NAMALWA (cell line): ENCODE data around the gene HDAC10.
"Not testable (repeated sequence)": the region's sequence is repeated elsewhere in the genome, so short reads cannot be mapped to it uniquely, and the experiment has no call there.

Source experiments
- DNase-seq: peaks from one replicate; pipeline ENCODE4 v3.0.0-alpha.2; 2015; ENCODE audit warnings: low spot score

HDAC10 gene

DNA sequence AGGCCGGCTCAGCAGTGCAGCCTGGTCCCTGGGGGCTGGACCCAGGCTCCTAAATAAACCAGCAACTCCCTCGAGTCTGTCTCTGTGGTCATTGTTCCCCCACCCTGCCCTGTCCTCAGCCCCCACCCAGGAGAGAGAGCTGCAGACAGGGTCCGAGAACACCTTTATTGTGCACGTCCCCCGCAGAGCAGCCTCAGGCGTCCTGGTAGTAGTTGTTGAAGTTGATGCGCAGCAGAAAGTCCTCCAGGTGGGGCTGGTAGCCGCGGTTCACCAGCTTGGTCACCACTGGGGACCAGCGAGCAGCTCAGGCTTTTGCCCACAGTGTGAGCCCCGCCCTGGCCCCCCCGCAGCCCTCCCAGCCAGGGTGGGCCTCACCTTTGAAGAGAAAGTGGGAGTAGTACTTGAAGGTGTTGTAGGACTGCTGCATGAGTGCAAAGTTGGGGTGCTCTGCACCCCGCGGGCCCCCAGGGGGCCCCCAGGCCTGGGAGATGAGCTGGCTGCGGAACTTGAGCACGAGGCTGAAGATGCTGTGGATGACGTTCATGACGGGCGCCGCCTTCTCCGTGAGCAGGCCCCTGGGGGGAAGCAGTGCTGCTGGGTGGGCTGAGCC is 33.4 kb downstream of the HDAC10 start:
- DNase-seq: no peak

GRCh38 chr22:50216684-50217520 is 34.2 kb downstream of the HDAC10 start:
- no peak for DNase-seq

GRCh38 chr22:50216055-50216683 is 34.9 kb downstream of the HDAC10 start:
- DNase-seq: no peak

DNA sequence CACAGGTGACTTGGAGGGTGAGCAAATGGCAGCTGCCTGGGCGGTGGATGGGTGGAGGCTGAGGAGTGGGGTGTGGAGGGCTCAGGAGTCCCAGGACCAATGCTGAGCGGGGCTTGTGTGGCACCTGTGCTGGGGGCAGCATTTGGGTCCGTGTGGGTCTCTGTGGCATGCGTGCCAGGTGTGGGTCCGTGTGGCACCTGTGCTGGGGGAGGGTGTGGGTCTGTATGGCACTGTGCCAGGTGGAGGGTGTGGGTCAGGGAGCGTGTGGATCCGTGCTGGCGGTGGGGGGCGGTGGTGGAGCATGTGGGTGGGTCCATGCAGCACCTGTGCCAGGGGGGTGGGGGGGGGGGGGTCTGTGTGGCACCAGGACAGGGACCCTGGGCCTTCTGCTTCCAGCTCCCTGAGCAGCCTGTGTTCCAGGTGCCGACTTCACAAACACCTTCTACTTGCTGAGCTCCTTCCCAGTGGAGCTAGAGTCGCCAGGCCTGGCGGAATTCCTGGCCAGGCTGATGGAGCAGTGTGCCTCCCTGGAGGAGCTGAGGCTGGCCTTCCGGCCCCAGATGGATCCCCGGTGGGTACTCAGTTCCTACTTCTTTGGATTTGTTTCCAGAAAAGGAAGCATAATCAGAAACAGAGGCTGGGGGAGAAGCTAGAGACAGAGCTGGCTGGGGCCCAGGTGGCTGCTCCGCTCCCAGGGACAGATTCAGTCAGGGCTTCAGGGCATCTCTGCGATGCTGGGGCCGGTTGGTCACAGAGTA is 35.6 kb downstream of the HDAC10 start:
- DNase-seq: no peak

GRCh38 chr22:50213263-50213662 is 37.8 kb downstream of the HDAC10 start:
- no peak for DNase-seq

GRCh38 chr22:50211147-50211546 is 39.9 kb downstream of the HDAC10 start:
- DNase-seq: no peak

- no peak for DNase-seq
These were observed 40.5 kb downstream of the HDAC10 start for GRCh38 chr22:50210378-50211139.

- DNase-seq: peak; percentile 82
These were observed 41.2 kb downstream of the HDAC10 start for GRCh38 chr22:50209893-50210292.

- no peak for DNase-seq
These were observed 41.8 kb downstream of the HDAC10 start for GRCh38 chr22:50208939-50209892.

DNA sequence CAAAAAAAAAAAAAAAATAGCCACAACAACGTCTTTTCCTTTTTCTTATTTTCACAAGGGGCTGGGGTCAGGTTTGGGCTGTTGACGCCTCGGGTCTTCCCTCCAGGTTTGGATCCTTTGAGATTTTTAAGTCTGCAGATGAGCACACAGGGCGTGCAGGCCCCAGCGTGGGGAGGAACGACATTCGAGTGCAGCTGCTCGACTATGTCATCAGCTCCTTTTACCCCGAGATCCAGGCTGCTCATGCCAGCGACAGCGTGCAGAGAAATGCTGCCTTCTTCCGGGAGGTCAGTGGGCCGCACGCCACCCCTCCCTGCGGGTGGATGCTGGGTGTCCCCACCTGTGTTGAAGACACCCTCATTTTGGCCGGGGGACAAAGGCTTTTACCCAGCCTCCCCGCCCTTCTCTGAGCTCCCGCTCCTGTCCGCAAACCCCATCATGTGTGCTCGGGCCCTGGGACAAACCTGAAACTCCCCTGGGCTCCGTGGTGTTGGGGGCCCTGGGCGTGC is 42.6 kb downstream of the HDAC10 start:
- no peak for DNase-seq

DNA sequence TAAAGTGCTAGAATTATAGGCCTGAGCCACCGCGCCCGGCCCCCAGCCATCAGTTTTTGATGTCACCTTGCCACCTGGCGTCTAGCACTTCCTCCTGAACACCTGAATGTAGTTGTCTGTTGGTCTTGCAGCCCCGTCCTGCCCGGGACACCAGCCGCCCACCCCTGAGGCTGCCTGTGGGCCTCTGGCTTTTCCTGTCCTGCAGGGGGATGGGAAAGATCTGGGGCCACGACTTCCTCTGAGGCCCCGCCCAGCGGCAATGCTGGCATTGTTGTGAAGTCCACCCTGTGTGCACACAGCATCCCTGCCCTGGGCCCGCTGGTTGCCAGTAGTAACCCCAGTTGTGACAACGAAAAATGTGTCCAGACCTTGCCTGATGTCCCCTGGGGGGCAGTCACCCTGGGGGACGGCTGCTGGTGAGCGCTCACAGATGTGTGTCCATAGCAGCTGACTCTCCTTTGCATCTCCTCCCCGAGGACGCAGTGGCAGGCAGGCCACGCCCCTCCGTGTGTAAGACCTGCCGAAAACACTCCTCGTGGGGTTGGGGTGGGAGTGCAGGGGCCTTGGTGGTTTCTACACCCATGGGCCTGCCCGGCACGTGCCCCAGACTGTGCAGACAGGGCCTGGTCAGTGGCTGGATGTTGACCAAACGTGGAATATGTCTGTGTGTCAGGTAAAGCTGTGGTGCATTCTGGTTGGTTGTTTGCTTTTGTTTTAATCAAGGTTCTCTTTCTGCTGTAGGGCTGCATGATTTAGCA is 43.5 kb downstream of the HDAC10 start:
- DNase-seq: peak; percentile 69

DNA sequence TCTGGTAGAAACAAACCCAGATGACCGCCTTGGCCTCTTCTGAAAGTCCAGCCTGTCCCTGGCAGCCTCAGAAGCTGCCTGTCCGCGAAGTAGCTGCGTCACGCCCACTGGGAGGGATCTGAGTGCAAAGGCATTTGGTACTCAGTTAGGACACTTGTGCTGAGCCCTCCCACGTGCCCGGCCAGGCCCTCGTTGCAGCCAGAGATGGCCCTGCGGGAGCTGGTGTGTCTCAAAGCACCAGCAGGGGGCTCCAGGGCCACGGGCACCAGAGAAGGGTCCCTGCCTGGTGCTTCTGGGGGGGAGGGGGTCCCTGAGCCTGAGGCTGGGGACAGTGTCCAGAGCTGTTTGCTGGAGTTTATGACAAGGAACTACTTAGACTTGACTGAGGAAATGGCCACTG is 44.5 kb downstream of the HDAC10 start:
- peak; percentile 51 for DNase-seq

DNA sequence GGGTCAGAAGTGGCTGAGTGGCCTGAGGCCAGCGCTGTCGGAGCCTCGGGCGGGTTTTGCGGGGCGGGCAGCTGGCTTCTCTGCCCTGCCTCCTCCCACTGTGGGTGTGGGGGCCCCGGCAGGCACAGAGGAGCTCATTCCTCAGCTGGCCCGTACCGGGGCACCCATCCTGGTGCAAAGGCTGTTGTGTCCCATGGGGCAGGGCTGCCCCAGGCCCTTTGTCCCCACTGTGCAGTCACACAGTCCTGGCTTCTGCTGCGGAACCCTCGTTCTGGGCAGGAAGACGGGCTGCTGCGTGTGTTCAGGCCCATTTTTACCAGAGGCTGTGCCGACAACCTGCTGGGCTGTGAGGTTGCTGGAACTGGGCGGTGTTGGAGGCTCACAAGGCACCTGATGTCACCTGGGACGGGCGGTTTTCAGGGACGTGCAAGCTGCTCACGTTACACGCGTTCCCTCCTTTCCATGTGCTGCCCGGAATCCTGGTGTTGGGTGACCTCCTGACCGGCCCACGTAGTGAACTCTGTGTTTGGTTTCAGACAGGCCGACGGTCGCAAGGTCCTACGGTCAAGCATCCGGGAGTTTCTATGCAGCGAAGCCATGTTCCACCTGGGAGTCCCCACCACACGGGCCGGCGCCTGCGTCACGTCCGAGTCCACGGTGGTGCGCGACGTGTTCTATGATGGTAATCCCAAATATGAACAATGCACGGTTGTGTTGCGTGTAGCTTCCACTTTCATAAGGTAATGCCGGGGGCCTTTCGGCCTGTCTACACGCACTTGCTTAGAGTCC is 45.1 kb downstream of the HDAC10 start:
- no peak for DNase-seq

GRCh38 chr22:50204998-50205397 is 46.1 kb downstream of the HDAC10 start:
- DNase-seq: not testable (repeated sequence)

DNA sequence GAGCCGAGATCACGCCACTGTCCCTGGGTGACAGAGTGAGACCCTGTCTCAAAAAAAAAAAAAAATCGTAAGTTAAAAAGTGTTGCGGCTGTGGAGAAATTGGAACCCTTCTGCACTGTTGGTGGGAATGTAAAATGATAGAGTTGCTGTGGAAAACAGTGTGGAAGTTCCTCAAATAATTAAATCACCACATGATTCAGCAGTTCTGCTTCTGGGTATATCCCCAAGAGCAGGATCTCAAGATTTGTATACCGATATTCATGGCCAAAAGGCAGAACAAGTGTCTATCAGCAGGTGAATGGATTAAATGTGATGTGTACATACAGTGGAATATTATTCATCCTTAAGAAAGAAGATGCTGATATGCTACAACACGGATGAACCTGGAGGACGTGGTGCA is 46.5 kb downstream of the HDAC10 start:
- no peak for DNase-seq

- DNase-seq: no peak
These were observed 47.8 kb downstream of the HDAC10 start for GRCh38 chr22:50203288-50203687.

DNA sequence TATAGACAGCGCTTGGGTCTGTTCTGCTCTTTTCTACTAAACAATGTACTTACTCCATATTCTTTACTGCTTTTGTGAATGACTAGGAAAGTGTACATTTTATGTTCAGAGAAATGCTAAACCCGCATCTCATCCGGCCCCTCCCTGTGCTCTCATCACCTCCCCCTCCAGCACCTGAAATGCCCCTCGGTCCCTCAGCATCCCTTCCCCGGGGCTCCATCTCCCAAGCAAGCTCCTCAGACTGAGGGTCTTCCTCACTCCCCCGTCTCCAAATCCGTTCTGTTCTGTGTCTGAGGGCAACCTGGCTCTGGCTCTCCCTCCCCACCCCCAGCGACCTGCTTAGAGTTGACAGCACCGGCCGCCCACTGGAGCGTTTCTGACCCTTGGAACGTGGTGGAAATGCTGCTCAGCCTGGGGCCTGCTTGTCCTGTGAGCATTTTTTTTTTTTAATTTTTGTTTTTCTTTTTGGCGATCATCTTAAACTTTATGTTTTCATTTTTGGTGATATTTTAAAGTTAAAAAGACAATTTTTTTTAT is 48.9 kb downstream of the HDAC10 start:
- no peak for DNase-seq
